ENCODE measurements around the gene SEMA3F. TPM values are rescaled to one million over a fixed set of nuclear protein-coding genes. Genes with fewer than 3 reads are reported as not detected.

Gene SEMA3F
- total RNA-seq, 1 donor from 2014 or later, result 9.1 TPM

- DNase-seq (ENCODE audit: low spot score), result no peak
Measured at GRCh38 chr3:50132421-50133282, 22.5 kb upstream of the SEMA3F start.

GRCh38 chr3:50133283-50133615 lies 21.9 kb upstream of the SEMA3F start:
- DNase-seq (ENCODE audit: low spot score), result no peak

- DNase-seq (ENCODE audit: low spot score), result no peak
Measured at GRCh38 chr3:50134367-50134766, 20.8 kb upstream of the SEMA3F start.

- no peak for DNase-seq (ENCODE audit: low spot score)
Measured at GRCh38 chr3:50135964-50136363, 19.2 kb upstream of the SEMA3F start.

GRCh38 chr3:50136714-50137405 lies 18.3 kb upstream of the SEMA3F start:
- no peak for DNase-seq (ENCODE audit: low spot score)

DNA sequence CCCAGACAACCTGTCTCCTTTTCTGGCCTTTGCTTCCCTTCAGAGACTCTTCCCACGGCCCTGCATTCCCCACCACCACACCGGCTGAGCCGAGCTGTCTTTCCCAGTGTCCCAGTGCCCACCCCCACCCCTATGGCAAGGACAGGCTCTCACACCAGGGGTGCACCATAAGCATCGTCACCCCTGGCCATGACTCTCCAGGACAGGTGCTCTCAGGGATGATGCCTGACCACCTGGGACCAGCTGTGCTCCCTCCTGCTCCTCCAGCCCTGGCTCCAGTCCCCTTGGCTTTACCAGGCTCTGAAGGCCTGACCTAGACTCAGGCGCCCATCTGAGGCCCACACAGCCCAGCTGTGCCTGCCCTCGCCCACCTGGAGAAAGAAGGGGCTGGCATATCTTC lies 17.6 kb upstream of the SEMA3F start:
- DNase-seq (ENCODE audit: low spot score), result no peak

DNA sequence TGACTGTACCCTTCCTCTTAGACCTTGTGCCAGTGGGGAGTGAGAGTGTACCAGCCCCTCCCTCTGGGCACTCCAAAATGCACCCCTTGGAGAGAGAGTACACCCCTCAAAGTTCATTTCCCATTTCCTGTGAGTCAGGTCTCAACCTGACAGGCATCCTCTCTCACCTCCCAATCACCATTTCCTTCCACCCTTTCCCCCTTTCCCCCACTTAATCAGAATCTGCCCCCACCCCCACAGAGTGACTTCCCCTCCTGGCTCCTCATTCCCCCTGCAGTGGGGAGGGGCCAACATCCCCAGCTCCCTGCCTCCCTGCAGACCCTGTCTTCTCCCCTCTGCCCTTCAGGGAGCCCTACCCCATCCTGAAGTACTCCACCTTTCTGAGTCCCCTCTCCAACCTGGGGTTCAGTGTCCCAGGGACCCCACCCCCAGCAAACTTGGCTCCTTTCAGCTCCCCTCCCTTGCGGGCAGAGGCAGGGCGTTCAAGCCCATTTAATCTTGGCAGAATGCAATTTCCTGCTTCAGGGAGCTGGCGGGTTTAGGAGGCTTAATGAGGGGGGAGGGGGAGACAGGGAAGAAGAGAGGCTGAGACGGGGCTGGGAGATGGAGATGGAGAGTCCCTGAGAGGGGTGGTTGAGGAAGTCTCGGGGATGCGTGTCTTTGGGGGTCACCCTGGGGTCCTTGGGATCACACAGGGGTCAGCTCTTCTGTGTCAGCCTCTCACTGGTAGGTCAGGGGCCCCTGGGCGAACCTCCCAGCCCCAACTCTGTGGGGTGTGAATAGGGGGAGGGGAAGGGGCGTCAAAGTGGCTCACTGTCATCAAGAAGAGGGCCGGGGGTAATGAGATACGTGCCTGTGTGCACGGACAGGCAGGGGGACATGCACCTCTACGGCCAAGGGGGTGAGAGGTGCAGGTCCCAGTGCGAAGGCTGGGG lies 16.6 kb upstream of the SEMA3F start:
- peak; percentile 70 for DNase-seq (ENCODE audit: low spot score)

GRCh38 chr3:50139308-50139707 lies 15.8 kb upstream of the SEMA3F start:
- no peak for DNase-seq (ENCODE audit: low spot score)

GRCh38 chr3:50139718-50140423 lies 15.3 kb upstream of the SEMA3F start:
- no peak for DNase-seq (ENCODE audit: low spot score)

- DNase-seq (ENCODE audit: low spot score), result no peak
Measured at GRCh38 chr3:50140990-50141389, 14.1 kb upstream of the SEMA3F start.

- peak; percentile 83 for DNase-seq (ENCODE audit: low spot score)
Measured at GRCh38 chr3:50146316-50146901, 8.7 kb upstream of the SEMA3F start.

GRCh38 chr3:50147016-50147415 lies 8.1 kb upstream of the SEMA3F start:
- DNase-seq (ENCODE audit: low spot score), result no peak

GRCh38 chr3:50147447-50147846 lies 7.7 kb upstream of the SEMA3F start:
- peak; percentile 33 for DNase-seq (ENCODE audit: low spot score)

DNA sequence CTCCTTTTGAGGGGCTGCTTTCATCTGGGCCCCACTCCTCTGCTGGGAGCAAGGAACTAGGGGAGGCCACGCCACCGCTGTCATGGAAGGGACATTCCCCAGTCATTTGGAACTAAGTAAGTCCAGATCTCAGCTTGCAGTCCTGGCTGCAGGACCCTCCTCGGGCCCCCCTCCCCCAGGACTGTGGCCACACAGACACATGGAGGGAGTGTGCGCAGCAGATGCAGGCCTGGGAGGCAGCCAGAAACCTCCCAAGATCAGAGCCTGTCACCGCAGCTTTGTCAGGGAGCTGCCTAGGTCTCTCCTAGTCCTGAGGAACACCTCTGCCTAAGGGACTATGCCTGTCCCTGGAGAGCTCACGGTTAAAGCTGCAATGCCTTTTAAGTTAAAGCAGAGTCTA lies 7.3 kb upstream of the SEMA3F start:
- DNase-seq (ENCODE audit: low spot score), result peak; percentile 56

- DNase-seq (ENCODE audit: low spot score), result no peak
Measured at GRCh38 chr3:50150404-50150750, 4.7 kb upstream of the SEMA3F start.

DNA sequence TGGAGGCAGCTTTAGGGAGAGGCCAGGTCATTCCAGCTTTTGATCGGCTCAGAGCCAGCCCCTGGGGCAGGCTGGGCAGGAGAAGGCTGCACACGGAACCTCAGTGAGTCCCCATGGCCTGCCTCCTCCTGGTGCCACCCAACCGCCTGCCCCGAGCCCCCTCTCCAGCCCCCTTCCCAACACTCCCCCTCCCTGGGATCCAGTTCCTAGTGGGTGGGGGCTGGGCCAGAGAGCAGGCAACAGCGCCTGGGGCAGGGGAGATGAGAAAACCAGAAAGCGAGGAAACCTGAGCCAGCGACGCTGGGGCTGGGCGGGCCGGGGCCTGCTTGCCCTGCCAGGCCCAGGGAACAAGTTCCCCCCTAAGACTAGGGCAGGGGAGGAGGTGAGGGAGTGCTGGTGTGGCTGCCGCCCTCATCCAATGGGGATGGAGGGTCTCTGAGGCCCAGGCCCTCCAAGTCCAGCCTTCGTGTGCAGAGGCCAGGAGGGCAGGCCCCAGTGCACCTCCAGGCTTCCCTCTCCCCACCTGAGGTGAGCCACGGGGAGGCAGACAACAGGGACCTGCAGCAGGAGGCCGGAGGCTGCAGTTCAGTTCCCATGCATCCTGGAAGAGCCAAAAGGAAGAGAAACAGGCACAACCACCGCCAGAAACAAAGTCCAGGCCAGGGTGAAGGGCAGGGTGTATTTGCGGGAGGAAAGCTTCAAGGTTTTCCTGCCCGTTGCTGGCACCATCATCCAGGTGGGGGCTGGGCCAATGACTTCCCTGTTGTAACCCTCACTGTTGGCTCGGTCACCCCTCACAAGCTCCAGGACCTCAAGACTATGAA lies 4.0 kb upstream of the SEMA3F start:
- DNase-seq (ENCODE audit: low spot score), result peak; percentile 76

DNA sequence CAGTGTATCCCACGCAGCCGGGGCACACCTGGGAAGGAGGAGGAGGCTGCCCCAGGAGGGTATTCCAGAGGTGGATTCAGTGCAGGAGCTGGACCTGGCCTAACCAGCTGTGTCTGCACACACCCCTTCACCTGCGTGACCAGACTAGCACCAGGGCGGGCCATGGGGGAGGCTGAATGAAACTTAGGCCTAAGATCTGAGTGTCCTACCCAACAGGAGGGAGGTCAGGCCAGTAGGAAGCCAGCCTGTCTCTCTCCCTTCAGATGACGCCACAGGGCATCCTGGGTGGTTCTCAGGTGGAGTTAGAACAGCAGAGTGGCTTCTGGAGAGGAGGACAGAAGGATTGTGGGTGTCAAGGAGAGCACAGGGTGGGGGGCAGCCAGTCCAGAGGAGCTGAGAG lies 3.4 kb upstream of the SEMA3F start:
- DNase-seq (ENCODE audit: low spot score), result no peak

- DNase-seq (ENCODE audit: low spot score), result no peak
Measured at GRCh38 chr3:50153782-50154475, 1.2 kb upstream of the SEMA3F start.

DNA sequence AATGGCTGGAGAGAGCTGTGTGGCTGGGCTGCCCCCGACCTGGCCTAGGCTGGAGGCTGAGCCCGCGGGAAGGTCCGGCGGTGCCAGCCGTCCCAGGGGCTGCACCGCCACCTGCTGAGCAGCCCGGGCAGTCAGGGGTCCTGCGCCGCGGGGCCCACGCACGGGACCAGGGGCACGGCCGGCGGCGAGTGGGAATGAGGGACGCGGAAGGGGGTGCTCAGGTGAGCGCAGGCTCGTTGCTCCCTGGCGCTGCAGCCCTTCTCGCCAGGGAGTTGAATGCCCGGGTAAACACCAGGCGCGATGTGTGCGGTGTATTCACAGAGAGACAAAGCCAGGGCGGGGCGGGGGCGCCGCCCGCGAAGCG lies 666 bp upstream of the SEMA3F start:
- no peak for DNase-seq (ENCODE audit: low spot score)

DNA sequence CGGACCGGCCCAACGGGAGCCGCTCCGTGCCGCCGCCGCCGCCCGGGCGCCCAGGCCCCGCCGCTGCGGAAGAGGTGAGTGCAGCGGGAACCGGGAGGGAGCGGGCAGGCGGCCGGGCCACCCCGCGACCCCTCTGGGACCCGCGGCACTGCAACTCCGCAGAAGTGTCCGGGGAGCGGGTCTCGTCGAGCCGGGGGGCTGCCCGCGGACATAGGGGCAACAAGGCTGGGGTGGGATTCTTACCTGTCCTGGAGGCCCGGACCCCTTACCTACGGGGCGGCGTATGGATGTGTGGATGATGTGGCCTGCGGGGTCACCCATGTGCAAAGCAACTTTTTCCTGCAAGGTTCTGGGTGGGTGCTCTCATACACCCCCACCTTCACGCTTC lies 361 bp downstream of the SEMA3F start:
- no peak for DNase-seq (ENCODE audit: low spot score)
